Large intestine (tissue), 3 donors: ENCODE results near the gene KRT84. TPM values are rescaled to one million over a fixed set of nuclear protein-coding genes. Genes with fewer than 3 reads are reported as not detected.
"Not testable (repeated sequence)": the region's sequence is repeated elsewhere in the genome, so short reads cannot be mapped to it uniquely, and the experiment has no call there.

Experiments used
- DNase-seq, 2 donors: peaks; one replicate each; pipeline versions ENCODE4 v3.0.0 to v3.0.0-alpha.2; 2013
- H3K27ac ChIP-seq: one replicate; pipeline ENCODE4 v1.5.1; 2013; ENCODE audit warnings: low read length
- H3K27me3 ChIP-seq: 2 replicates; pipeline ENCODE4 v1.6.1; 2013; ENCODE audit warnings: low read length; ENCODE audit not compliant: control insufficient read depth, insufficient read depth
- H3K36me3 ChIP-seq: 2 replicates; pipeline ENCODE4 v1.6.1; 2013; ENCODE audit warnings: low read length; ENCODE audit not compliant: control insufficient read depth, insufficient read depth
- H3K4me1 ChIP-seq: one replicate; pipeline ENCODE4 v1.6.1; 2013; ENCODE audit warnings: low read length; ENCODE audit not compliant: control insufficient read depth, insufficient read depth
- H3K4me3 ChIP-seq: one replicate; pipeline ENCODE4 v1.5.1; 2013; ENCODE audit warnings: low read length
- H3K9me3 ChIP-seq: one replicate; pipeline ENCODE4 v1.6.1; 2013; ENCODE audit warnings: mild to moderate bottlenecking, low read depth, low read length, moderate library complexity; ENCODE audit not compliant: control insufficient read depth
- WGBS: methylation state at CpG from one replicate; pipeline ENCODE4 v1.1.5; 2013; ENCODE audit warnings: low lambda C conversion rate; ENCODE audit not compliant: insufficient coverage; 5-methylcytosine and 5-hydroxymethylcytosine counted together
- polyA plus RNA-seq: library from polyadenylated mRNA; unstranded; fragments of 120-200 nt; gene quantifications from one replicate; pipeline ENCODE4 v1.2.1, GENCODE V29; 2013

KRT84 gene
- polyA plus RNA-seq, 1 donor, result not detected

- Histone ChIP-seq H3K27me3 (peaks cover 2% of the 10 kb centered on the region), H3K36me3 (no peaks in the 10 kb centered on the region), H3K4me3 (no peak overlapping the region), H3K27ac (no peak overlapping the region), H3K4me1 (no peaks in the 10 kb centered on the region), H3K9me3 (no peaks in the 10 kb centered on the region)
- DNase-seq, result no peak
- WGBS, result no CpG with 5 or more reads among the region's 10 CpGs
Observed at GRCh38 chr12:52411815-52412214, 26.4 kb upstream of the KRT84 start.

GRCh38 chr12:52410589-52411248 is 25.3 kb upstream of the KRT84 start:
- no CpG with 5 or more reads among the region's 1 CpG for WGBS
- not testable (repeated sequence) for H3K27me3 ChIP-seq

GRCh38 chr12:52407918-52408317 is 22.5 kb upstream of the KRT84 start:
- Histone ChIP-seq H3K4me3 (no peak overlapping the region), H3K4me1 (no peaks in the 10 kb centered on the region), H3K27me3 (peaks cover 5% of the 10 kb centered on the region), H3K27ac (no peak overlapping the region), H3K36me3 (no peaks in the 10 kb centered on the region), H3K9me3 (no peaks in the 10 kb centered on the region)
- WGBS, result no CpG with 5 or more reads among the region's 5 CpGs
- no peak for DNase-seq

More at GRCh38 chr12:52410589-52411248, 25.3 kb upstream of the KRT84 start:
- H3K4me3 ChIP-seq, H3K27ac ChIP-seq, H3K36me3 ChIP-seq, H3K9me3 ChIP-seq, DNase-seq, H3K4me1 ChIP-seq: not testable (repeated sequence)

GRCh38 chr12:52405922-52406385 is 20.5 kb upstream of the KRT84 start, which contains the start of gene KRT82:
Gene KRT82 (minus strand): TSS chr12:52406335. CDS start chr12:52406277, 58 bp downstream.
- no peak for DNase-seq
- Histone ChIP-seq H3K4me3 (no peak within 1 kb of the TSS), H3K27me3 (peaks cover 3% of the 10 kb centered on the region), H3K4me1 (no peaks in the 10 kb centered on the region), H3K36me3 (no peaks in the 10 kb centered on the region), H3K9me3 (no peaks in the 10 kb centered on the region), H3K27ac (no peak within 1 kb of the TSS)
- WGBS, result no CpG with 5 or more reads among the region's 14 CpGs

- H3K4me1 ChIP-seq, result no peaks in the 10 kb centered on the region
- H3K36me3 ChIP-seq, result no peaks in the 10 kb centered on the region
- no peak overlapping the region for H3K4me3 ChIP-seq
- H3K9me3 ChIP-seq, result no peaks in the 10 kb centered on the region
- DNase-seq, result no peak
- no peak overlapping the region for H3K27ac ChIP-seq
- H3K27me3 ChIP-seq, result peaks cover 3% of the 10 kb centered on the region
- WGBS, result no CpG with 5 or more reads among the region's 3 CpGs
Observed at GRCh38 chr12:52404951-52405350, 19.5 kb upstream of the KRT84 start.

GRCh38 chr12:52403561-52403960 is 18.1 kb upstream of the KRT84 start:
- H3K36me3 ChIP-seq, result no peaks in the 10 kb centered on the region
- H3K9me3 ChIP-seq, result no peaks in the 10 kb centered on the region
- no peak for DNase-seq
- WGBS, result no CpG with 5 or more reads among the region's 9 CpGs
- no peak overlapping the region for H3K27ac ChIP-seq
- H3K4me3 ChIP-seq, result no peak overlapping the region
- peaks cover 3% of the 10 kb centered on the region for H3K27me3 ChIP-seq
- no peaks in the 10 kb centered on the region for H3K4me1 ChIP-seq

GRCh38 chr12:52402873-52403540 is 17.6 kb upstream of the KRT84 start:
- Histone ChIP-seq H3K9me3 (no peaks in the 10 kb centered on the region), H3K27me3 (peaks cover 3% of the 10 kb centered on the region), H3K4me3 (no peak overlapping the region), H3K36me3 (no peaks in the 10 kb centered on the region), H3K27ac (no peak overlapping the region), H3K4me1 (no peaks in the 10 kb centered on the region)
- DNase-seq, result no peak
- no CpG with 5 or more reads among the region's 3 CpGs for WGBS

GRCh38 chr12:52402377-52402776 is 16.9 kb upstream of the KRT84 start:
- H3K4me3 ChIP-seq, result no peak overlapping the region
- no peaks in the 10 kb centered on the region for H3K4me1 ChIP-seq
- no peak for DNase-seq
- no CpG with 5 or more reads among the region's 2 CpGs for WGBS
- no peak overlapping the region for H3K27ac ChIP-seq
- no peaks in the 10 kb centered on the region for H3K9me3 ChIP-seq
- no peaks in the 10 kb centered on the region for H3K36me3 ChIP-seq
- H3K27me3 ChIP-seq, result peaks cover 3% of the 10 kb centered on the region

GRCh38 chr12:52401926-52402325 is 16.5 kb upstream of the KRT84 start:
- WGBS, result 83% methylated on average over 1 of the region's 4 CpGs

GRCh38 chr12:52401526-52401925 is 16.1 kb upstream of the KRT84 start:
- H3K4me1 ChIP-seq, result no peaks in the 10 kb centered on the region
- H3K9me3 ChIP-seq, result no peaks in the 10 kb centered on the region
- H3K27ac ChIP-seq, result no peak overlapping the region
- H3K27me3 ChIP-seq, result peaks cover 5% of the 10 kb centered on the region
- DNase-seq, result no peak
- H3K36me3 ChIP-seq, result no peaks in the 10 kb centered on the region
- WGBS, result no CpG with 5 or more reads among the region's 5 CpGs
- no peak overlapping the region for H3K4me3 ChIP-seq

More at GRCh38 chr12:52401926-52402325, 16.5 kb upstream of the KRT84 start:
- Histone ChIP-seq H3K36me3 (no peaks in the 10 kb centered on the region), H3K27ac (no peak overlapping the region), H3K27me3 (peaks cover 5% of the 10 kb centered on the region), H3K9me3 (no peaks in the 10 kb centered on the region), H3K4me1 (no peaks in the 10 kb centered on the region), H3K4me3 (no peak overlapping the region)
- no peak for DNase-seq
